ENCODE results near the gene ATP2C2. TPM values are rescaled to one million over a fixed set of nuclear protein-coding genes. Genes with fewer than 3 reads are reported as not detected.

ATP2C2 gene
- total and polyA plus RNA-seq, 9 of the 15 experiments (the other 6 are each of a cell fraction or from before 2014, with no cell fraction given), result 0.75 TPM; not detected in 8

- H3K9me3 ChIP-seq (replicated peaks; ENCODE audit: control insufficient read depth, insufficient read depth, low read depth, low read length), result no peaks in the 10 kb centered on the region
- ChIA-PET CTCF (ENCODE audit: low intra/inter-chr PET ratio) (no interaction called here), POLR2A (interaction anchor here (0.8 kb wide), 1 partner anchor 11 kb away, joined by 4 read pairs; no protein-coding TSS in a partner anchor)
- intact Hi-C loops (cut with micrococcal nuclease) (no loop called here), in situ Hi-C loops (cut with MboI) (no loop called here)
- DNase-seq (ENCODE audit: extremely low read depth in 1 of 4, low spot score in 3 of 4), result no peak
- no peak overlapping the region for H3K4me3 ChIP-seq
- H2AFZ ChIP-seq (ENCODE audit: low read depth, low read length), result no peak overlapping the region
- BruUV-seq (replicated peaks), result no TSS peak
- 9% methylated on average over 5 of the region's 5 CpGs for WGBS (ENCODE audit: insufficient coverage, low coverage, missing lambda C conversion rate)
- H3K9me1 ChIP-seq (ENCODE audit: control insufficient read depth, insufficient read depth, low read length), result no peaks in the 10 kb centered on the region
- peaks cover 56 to 81% of the 10 kb centered on the region in 2 experiments for H3K27me3 ChIP-seq (ENCODE audit: control insufficient read depth in 2 of 2, insufficient read depth in 2 of 2, low read length in 2 of 2)
- no peaks in the 10 kb centered on the region for H3K4me1 ChIP-seq (replicated peaks in 1 of 2; ENCODE audit: control insufficient read depth in 2 of 2, insufficient read depth in 2 of 2, low read length in 2 of 2)
- 0 out of 2 replicates have a peak, but pooled peaks cover 4% of the 10 kb centered on the region for H4K20me1 ChIP-seq (replicated peaks; ENCODE audit: control insufficient read depth, insufficient read depth, low read length)
- H3K27ac ChIP-seq (ENCODE audit: extremely low read depth, low read depth, low read length), result no peak overlapping the region
- no peak overlapping the region for H3K4me2 ChIP-seq (ENCODE audit: insufficient read depth, low read length)
- no peaks in the 10 kb centered on the region for H3K36me3 ChIP-seq (ENCODE audit: control insufficient read depth, insufficient read depth, low read length)
- no peaks in the 10 kb centered on the region for H3K79me2 ChIP-seq (ENCODE audit: control insufficient read depth, insufficient read depth, low read length)
- FAIRE-seq, result no peak
- no peak overlapping the region for H3K9ac ChIP-seq (ENCODE audit: insufficient read depth in 1 of 2, low read depth in 2 of 2, low read length in 2 of 2)
- no peak for ATAC-seq
- TF ChIP-seq HMGN3 (IDR thresholded peaks at IDR 0.05; ENCODE audit: borderline replicate concordance, extremely low read depth, insufficient read length, low read depth, low read length), result no peak
- TF ChIP-seq RFX1 (IDR thresholded peaks at IDR 0.05), result no peak
- TF ChIP-seq FOS (IDR thresholded peaks at IDR 0.05; ENCODE audit: extremely low read depth, insufficient read length), result no peak
- no peak for TF ChIP-seq ZNF699 (CRISPR knock-in tag; IDR thresholded peaks at IDR 0.05; ENCODE audit: insufficient replicate concordance)
- TF ChIP-seq HOMEZ (CRISPR knock-in tag; IDR thresholded peaks at IDR 0.05), result no peak
- no peak for TF ChIP-seq ATF2 (CRISPR knock-in tag; IDR thresholded peaks at IDR 0.05)
- TF ChIP-seq TCF7 (IDR thresholded peaks at IDR 0.05; ENCODE audit: borderline replicate concordance), result no peak
- TF ChIP-seq MCM2 (IDR thresholded peaks at IDR 0.05; ENCODE audit: low read depth), result no peak
- TF ChIP-seq RERE (CRISPR knock-in tag; IDR thresholded peaks at IDR 0.05; ENCODE audit: borderline replicate concordance), result no peak
- TF ChIP-seq DPF2 (IDR thresholded peaks at IDR 0.05), result no peak
- TF ChIP-seq SLC30A9 (CRISPR knock-in tag; IDR thresholded peaks at IDR 0.05), result no peak
These were observed 6.8 kb upstream of the ATP2C2 start for GRCh38 chr16:84361546-84361945.

All from K562 (cell line).